ENCODE data around the gene ITPK1.

ITPK1 gene

GRCh38 chr14:92907316-92907911 is 208.3 kb downstream of the ITPK1 start:
- no peak for DNase-seq

GRCh38 chr14:92906823-92907222 is 208.9 kb downstream of the ITPK1 start:
- DNase-seq: no peak

GRCh38 chr14:92906420-92906819 is 209.3 kb downstream of the ITPK1 start:
- DNase-seq: no peak

GRCh38 chr14:92905667-92906066 is 210.1 kb downstream of the ITPK1 start:
- no peak for DNase-seq

- DNase-seq: no peak
Measured at GRCh38 chr14:92903359-92903758, 212.4 kb downstream of the ITPK1 start.

GRCh38 chr14:92902726-92903125 is 213.0 kb downstream of the ITPK1 start:
- no peak for DNase-seq

- DNase-seq: no peak
Measured at GRCh38 chr14:92902191-92902590, 213.5 kb downstream of the ITPK1 start.

- no peak for DNase-seq
Measured at GRCh38 chr14:92900660-92901059, 215.1 kb downstream of the ITPK1 start.

- no peak for DNase-seq
Measured at GRCh38 chr14:92898566-92899131, 217.1 kb downstream of the ITPK1 start.

GRCh38 chr14:92897922-92898565 is 217.7 kb downstream of the ITPK1 start:
- peak; percentile 49 for DNase-seq

GRCh38 chr14:92895352-92895878 is 220.3 kb downstream of the ITPK1 start:
- DNase-seq: no peak

- no peak for DNase-seq
Measured at GRCh38 chr14:92892589-92892988, 223.1 kb downstream of the ITPK1 start.

GRCh38 chr14:92890830-92891588 is 224.7 kb downstream of the ITPK1 start:
- DNase-seq: no peak

GRCh38 chr14:92888896-92889295 is 226.8 kb downstream of the ITPK1 start:
- DNase-seq: peak; percentile 89

GRCh38 chr14:92887157-92887556 is 228.6 kb downstream of the ITPK1 start:
- DNase-seq: no peak

Data from MV-4-11 (cell line).